Measurements from ENCODE around the gene FXYD6. TPM values are rescaled to one million over a fixed set of nuclear protein-coding genes. Genes with fewer than 3 reads are reported as not detected.

The FXYD6 gene
- total and polyA plus RNA-seq, 7 donors, result 12.3 to 305 (median 243) TPM

GRCh38 chr11:117859061-117859460 is 17.4 kb downstream of the FXYD6 start:
- Histone ChIP-seq H3K9me3 (no peaks in the 10 kb centered on the region), H3K4me3 (no peak overlapping the region), H3K27me3 (no peaks in the 10 kb centered on the region), H3K36me3 (no peaks in the 10 kb centered on the region), H3K27ac (peak overlapping the region in 1 of 4 donors; percentile 44), H3K4me1 (peaks cover 0 to 83% (median 76%) of the 10 kb centered on the region in 4 donors)
- TF ChIP-seq EP300 (IDR thresholded peaks at IDR 0.05) (no peak), POLR2A (IDR thresholded peaks at IDR 0.05) (no peak), CTCF (IDR thresholded peaks at IDR 0.05) (no peak), POLR2AphosphoS5 (IDR thresholded peaks at IDR 0.05) (no peak)
- DNase-seq, result peak; percentile 39
- intact Hi-C loops (cut with DNase I), result no loop called here
- 87 to 89% methylated on average over 10 of the region's 10 CpGs for WGBS, 2 donors

- Histone ChIP-seq H3K27ac (peak overlapping the region in 3 of 4 donors; percentile 38 to 59 (median 59)), H3K4me1 (peaks cover 0 to 76% (median 66%) of the 10 kb centered on the region in 4 donors), H3K36me3 (no peaks in the 10 kb centered on the region), H3K4me3 (no peak overlapping the region), H3K9me3 (no peaks in the 10 kb centered on the region), H3K27me3 (no peaks in the 10 kb centered on the region)
- no peak for TF ChIP-seq EP300 (IDR thresholded peaks at IDR 0.05)
- TF ChIP-seq POLR2AphosphoS5 (IDR thresholded peaks at IDR 0.05), result no peak
- no peak for TF ChIP-seq POLR2A (IDR thresholded peaks at IDR 0.05)
- 73 to 74% methylated on average over 11 of the region's 11 CpGs for WGBS, 2 donors
- intact Hi-C loops (cut with DNase I), result no loop called here
- DNase-seq, result peak; percentile 57
These were observed 18.6 kb downstream of the FXYD6 start for GRCh38 chr11:117857734-117858414.

- no peaks in the 10 kb centered on the region for H3K36me3 ChIP-seq
- peak overlapping the region in 2 of 4 donors; percentile 28 to 59 for H3K27ac ChIP-seq
- TF ChIP-seq POLR2AphosphoS5 (IDR thresholded peaks at IDR 0.05) (no peak), EP300 (IDR thresholded peaks at IDR 0.05) (no peak), CTCF (IDR thresholded peaks at IDR 0.05) (no peak), POLR2A (IDR thresholded peaks at IDR 0.05) (no peak)
- peak; percentile 50 for DNase-seq
- H3K27me3 ChIP-seq, result no peaks in the 10 kb centered on the region
- no peak overlapping the region for H3K4me3 ChIP-seq
- intact Hi-C loops (cut with DNase I), result no loop called here
- WGBS, 2 donors, result 89 to 93% methylated on average over 13 of the region's 13 CpGs
- peaks cover 0 to 2% (median 0%) of the 10 kb centered on the region in 4 donors for H3K9me3 ChIP-seq
- peaks cover 0 to 69% (median 56%) of the 10 kb centered on the region in 4 donors for H3K4me1 ChIP-seq
These were observed 20.4 kb downstream of the FXYD6 start for GRCh38 chr11:117855912-117856651.

- peak; percentile 40 for DNase-seq
- no peak overlapping the region for H3K4me3 ChIP-seq
- peaks cover 0 to 2% (median 0%) of the 10 kb centered on the region in 4 donors for H3K9me3 ChIP-seq
- H3K27me3 ChIP-seq, result no peaks in the 10 kb centered on the region
- no peaks in the 10 kb centered on the region for H3K36me3 ChIP-seq
- H3K27ac ChIP-seq, result peak overlapping the region in 2 of 4 donors; percentile 28 to 59
- TF ChIP-seq CTCF (IDR thresholded peaks at IDR 0.05) (no peak), POLR2AphosphoS5 (IDR thresholded peaks at IDR 0.05) (no peak), POLR2A (IDR thresholded peaks at IDR 0.05) (no peak), EP300 (IDR thresholded peaks at IDR 0.05) (no peak)
- intact Hi-C loops (cut with DNase I), result no loop called here
- peaks cover 0 to 63% (median 52%) of the 10 kb centered on the region in 4 donors for H3K4me1 ChIP-seq
- 89 to 92% methylated on average over 12 of the region's 12 CpGs for WGBS, 2 donors
These were observed 21.1 kb downstream of the FXYD6 start for GRCh38 chr11:117855186-117855845.

Measured in sigmoid colon (tissue), 7 donors.